Thyroid gland (tissue), 4 donors: ENCODE data around the gene MUC2. TPM values are rescaled to one million over a fixed set of nuclear protein-coding genes. Genes with fewer than 3 reads are reported as not detected.

Experiments
- DNase-seq, 2 donors: peaks; one replicate each; pipeline ENCODE4 v3.0.0-alpha.2; 2019
- H3K27ac ChIP-seq, 3 donors: fragments of 200-600 bp; sonication (generic); 1 replicate in 2 of 3; 2 replicates in 1 of 3; pipeline ENCODE4 v1.5.1; 2016 to 2019; ENCODE audit warnings: mild to moderate bottlenecking in 1 of 3, moderate library complexity in 1 of 3
- H3K27me3 ChIP-seq: fragments of 200-600 bp; sonication (generic); one replicate; pipeline ENCODE4 v1.5.1; 2019
- H3K36me3 ChIP-seq, 2 donors: fragments of 200-600 bp; sonication (generic); one replicate each; pipeline ENCODE4 v1.5.1; 2016 to 2019
- H3K4me1 ChIP-seq, 2 donors: fragments of 200-600 bp; sonication (generic); one replicate each; pipeline ENCODE4 v1.5.1; 2017 to 2019
- H3K4me3 ChIP-seq, 3 donors: fragments of 200-600 bp; sonication (generic); replicated peaks in 1 of 3; 1 replicate in 2 of 3; 2 replicates in 1 of 3; pipeline ENCODE4 v1.5.1; 2016; ENCODE audit warnings: mild to moderate bottlenecking in 1 of 3
- H3K9me3 ChIP-seq: fragments of 200-600 bp; sonication (generic); one replicate; pipeline ENCODE4 v1.5.1; 2017
- POLR2A ChIP-seq, 2 donors: fragments of 450-650 bp; IDR thresholded peaks; one replicate each; pipeline ENCODE4 v1.6.1; 2017; ENCODE audit warnings: antibody characterized with exemption in 2 of 2, mild to moderate bottlenecking in 2 of 2, moderate library complexity in 1 of 2
- WGBS, 2 donors: methylation state at CpG; one replicate each; pipeline ENCODE4 v1.1.5; 2017; 5-methylcytosine and 5-hydroxymethylcytosine counted together
- intact Hi-C: fragments of 100-400 bp; cut with DNase I; formaldehyde crosslinking; loops from one replicate; pipeline ENCODE4 v1.15.1; 2023
- total RNA-seq, 4 donors: library from RNA; depleted of rRNA; stranded (reverse); fragments of >200 nt; gene quantifications; one replicate each; pipeline ENCODE4 v1.2.3, GENCODE V29; 2016
- TF ChIP-seq, protein P1 (sequence below), 6 experiments: fragments of 200-600 bp in 3 of 6; fragments of 450-650 bp in 3 of 6; sonication (generic) in 3 of 6; IDR thresholded peaks; one replicate each; pipeline ENCODE4 v1.5.1; 2016 to 2019; ENCODE audit warnings: antibody characterized with exemption in 6 of 6, mild to moderate bottlenecking in 2 of 6, inconsistent platforms in 1 of 6, moderate library complexity in 1 of 6

MUC2 gene
- total RNA-seq, 4 donors from 2014 or later: not detected

DNA sequence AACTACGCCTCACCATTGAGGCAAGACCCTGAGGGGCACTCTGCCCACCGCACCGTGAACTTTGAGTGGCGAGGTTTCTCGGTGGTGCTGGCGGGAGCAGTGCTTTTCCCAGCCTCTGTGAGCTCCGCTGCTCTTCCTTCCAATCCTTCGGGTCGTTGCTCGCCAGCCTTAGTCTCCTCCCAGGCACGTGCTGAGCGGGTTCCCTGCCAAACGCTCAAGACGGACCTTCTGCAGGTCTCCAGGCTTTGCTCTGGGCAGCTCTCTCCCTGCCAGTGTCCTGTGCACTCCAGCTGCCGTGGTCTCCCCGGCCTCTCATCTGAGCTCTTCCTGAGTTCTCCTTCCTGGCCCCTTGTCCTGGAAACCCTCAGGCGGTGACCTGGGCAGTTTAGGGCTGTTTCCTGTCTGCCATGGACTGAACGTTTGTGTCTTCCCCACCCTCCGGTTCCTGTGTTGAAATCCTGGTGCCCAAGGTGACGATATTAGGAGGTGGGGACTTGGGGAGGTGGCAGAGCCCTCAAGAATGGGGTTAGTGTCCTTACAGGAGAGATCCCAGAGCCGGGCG is 27.0 kb upstream of the MUC2 start:
- Histone ChIP-seq H3K36me3 (no peaks in the 10 kb centered on the region), H3K27ac (no peak overlapping the region), H3K4me1 (peaks cover 9 to 30% of the 10 kb centered on the region in 2 donors), H3K27me3 (no peaks in the 10 kb centered on the region), H3K4me3 (no peak overlapping the region), H3K9me3 (no peaks in the 10 kb centered on the region)
- TF ChIP-seq POLR2A (IDR thresholded peaks at IDR 0.05): no peak
- WGBS, 2 donors: 55 to 63% methylated on average over 21 to 22 of the region's 22 CpGs
- peak; percentile 8 to 37 for DNase-seq
- intact Hi-C loops: no loop called here

DNA sequence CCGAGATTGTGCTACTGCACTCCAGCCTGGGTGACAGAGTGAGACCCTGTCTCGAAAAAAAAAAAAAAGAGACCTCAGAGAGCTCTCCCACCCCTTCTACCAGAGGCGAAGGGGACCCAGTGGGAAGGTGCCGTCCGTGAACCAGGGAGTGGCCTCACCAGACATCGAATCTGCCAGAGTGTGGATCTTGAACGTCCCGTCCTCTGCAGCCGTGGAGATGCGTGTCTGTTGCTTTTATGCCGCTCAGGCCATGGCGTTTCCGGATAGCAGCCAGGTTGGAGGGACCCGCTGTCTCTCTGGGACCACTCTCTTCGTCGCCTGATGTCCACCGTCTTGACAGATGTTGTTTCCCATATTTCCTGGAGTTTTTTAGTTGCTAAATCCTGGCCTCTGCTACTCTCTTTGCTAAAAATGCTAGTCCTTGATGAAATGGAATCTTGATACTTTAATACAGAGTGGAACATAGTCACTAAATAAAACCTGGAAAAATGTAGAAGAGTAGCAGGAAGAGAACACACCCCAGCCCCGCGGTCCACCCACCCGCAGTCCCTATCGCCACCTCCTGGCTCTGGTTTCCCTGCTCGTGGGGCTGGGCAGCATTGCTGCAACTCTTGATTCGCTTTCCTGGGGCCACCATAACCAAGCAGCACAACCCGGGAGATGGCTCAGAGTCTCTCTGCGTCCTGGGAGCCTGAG is 26.2 kb upstream of the MUC2 start:
- 66 to 77% methylated on average over 25 of the region's 25 CpGs for WGBS, 2 donors
- intact Hi-C loops: no loop called here
- DNase-seq: peak in 1 of 2 donors; percentile 1
- H3K4me3 ChIP-seq: no peak overlapping the region
- TF ChIP-seq, protein P1, sequence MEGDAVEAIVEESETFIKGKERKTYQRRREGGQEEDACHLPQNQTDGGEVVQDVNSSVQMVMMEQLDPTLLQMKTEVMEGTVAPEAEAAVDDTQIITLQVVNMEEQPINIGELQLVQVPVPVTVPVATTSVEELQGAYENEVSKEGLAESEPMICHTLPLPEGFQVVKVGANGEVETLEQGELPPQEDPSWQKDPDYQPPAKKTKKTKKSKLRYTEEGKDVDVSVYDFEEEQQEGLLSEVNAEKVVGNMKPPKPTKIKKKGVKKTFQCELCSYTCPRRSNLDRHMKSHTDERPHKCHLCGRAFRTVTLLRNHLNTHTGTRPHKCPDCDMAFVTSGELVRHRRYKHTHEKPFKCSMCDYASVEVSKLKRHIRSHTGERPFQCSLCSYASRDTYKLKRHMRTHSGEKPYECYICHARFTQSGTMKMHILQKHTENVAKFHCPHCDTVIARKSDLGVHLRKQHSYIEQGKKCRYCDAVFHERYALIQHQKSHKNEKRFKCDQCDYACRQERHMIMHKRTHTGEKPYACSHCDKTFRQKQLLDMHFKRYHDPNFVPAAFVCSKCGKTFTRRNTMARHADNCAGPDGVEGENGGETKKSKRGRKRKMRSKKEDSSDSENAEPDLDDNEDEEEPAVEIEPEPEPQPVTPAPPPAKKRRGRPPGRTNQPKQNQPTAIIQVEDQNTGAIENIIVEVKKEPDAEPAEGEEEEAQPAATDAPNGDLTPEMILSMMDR (IDR thresholded peaks at IDR 0.05): no peak
- TF ChIP-seq POLR2A (IDR thresholded peaks at IDR 0.05): no peak
- no peaks in the 10 kb centered on the region for H3K27me3 ChIP-seq
- H3K9me3 ChIP-seq: no peaks in the 10 kb centered on the region
- no peak overlapping the region for H3K27ac ChIP-seq
- H3K4me1 ChIP-seq: peaks cover 9 to 23% of the 10 kb centered on the region in 2 donors
- H3K36me3 ChIP-seq: no peaks in the 10 kb centered on the region

DNA sequence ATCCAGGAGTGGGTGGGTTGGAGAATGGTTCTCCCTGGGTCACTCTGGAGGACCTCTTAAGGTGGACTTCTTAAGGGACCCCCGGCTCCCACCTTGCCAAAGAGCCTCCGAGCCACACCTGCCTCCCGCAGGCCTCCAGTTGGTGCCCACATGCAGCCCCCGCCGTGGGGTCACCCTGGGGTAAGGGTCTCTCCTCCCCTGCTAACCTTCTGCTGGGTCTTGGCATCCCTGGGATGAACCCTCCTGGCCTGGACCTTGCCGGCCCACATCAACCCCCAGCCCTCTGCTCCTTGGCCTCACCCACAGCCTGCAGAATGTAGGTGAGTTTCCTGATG is 25.6 kb upstream of the MUC2 start:
- no peak for DNase-seq
- no peak for TF ChIP-seq POLR2A (IDR thresholded peaks at IDR 0.05)
- TF ChIP-seq, protein P1 (IDR thresholded peaks at IDR 0.05): no peak
- intact Hi-C loops: no loop called here
- Histone ChIP-seq H3K27me3 (no peaks in the 10 kb centered on the region), H3K36me3 (no peaks in the 10 kb centered on the region), H3K9me3 (no peaks in the 10 kb centered on the region), H3K4me1 (peaks cover 6 to 18% of the 10 kb centered on the region in 2 donors), H3K4me3 (no peak overlapping the region), H3K27ac (no peak overlapping the region)
- WGBS, 2 donors: 88% methylated on average over 6 of the region's 6 CpGs; no CpG with 5 or more reads in 1 of the 2 donors

DNA sequence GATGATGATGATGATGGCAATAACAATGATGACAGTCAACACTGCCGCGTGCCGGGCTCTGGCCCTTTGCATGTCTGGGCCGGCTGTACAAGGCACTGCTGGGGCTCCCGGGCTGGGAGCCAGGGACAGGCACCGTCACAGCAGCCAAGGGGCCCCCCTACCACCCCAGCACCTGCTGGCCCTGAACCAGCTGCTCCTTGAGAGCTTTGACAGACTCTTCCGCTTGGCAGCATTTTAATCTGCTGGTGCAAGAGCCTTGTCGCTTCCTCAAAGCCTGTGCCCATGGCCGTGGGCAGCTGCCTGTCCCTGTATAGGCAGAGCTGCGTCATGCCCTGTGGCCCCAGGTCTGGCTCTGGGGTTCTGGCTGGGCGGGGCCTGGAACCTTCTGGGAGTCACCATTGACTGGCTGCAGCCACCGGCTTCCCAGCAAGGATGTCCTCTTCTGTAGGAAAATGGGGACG is 25.2 kb upstream of the MUC2 start:
- Histone ChIP-seq H3K27ac (no peak overlapping the region), H3K36me3 (no peaks in the 10 kb centered on the region), H3K9me3 (no peaks in the 10 kb centered on the region), H3K4me3 (no peak overlapping the region), H3K4me1 (peaks cover 4 to 18% of the 10 kb centered on the region in 2 donors), H3K27me3 (no peaks in the 10 kb centered on the region)
- intact Hi-C loops: no loop called here
- WGBS, 2 donors: 38 to 60% methylated on average over 8 to 9 of the region's 13 CpGs
- peak; percentile 79 to 89 for DNase-seq
- TF ChIP-seq, protein P1 (IDR thresholded peaks at IDR 0.05): no peak
- no peak for TF ChIP-seq POLR2A (IDR thresholded peaks at IDR 0.05)

DNA sequence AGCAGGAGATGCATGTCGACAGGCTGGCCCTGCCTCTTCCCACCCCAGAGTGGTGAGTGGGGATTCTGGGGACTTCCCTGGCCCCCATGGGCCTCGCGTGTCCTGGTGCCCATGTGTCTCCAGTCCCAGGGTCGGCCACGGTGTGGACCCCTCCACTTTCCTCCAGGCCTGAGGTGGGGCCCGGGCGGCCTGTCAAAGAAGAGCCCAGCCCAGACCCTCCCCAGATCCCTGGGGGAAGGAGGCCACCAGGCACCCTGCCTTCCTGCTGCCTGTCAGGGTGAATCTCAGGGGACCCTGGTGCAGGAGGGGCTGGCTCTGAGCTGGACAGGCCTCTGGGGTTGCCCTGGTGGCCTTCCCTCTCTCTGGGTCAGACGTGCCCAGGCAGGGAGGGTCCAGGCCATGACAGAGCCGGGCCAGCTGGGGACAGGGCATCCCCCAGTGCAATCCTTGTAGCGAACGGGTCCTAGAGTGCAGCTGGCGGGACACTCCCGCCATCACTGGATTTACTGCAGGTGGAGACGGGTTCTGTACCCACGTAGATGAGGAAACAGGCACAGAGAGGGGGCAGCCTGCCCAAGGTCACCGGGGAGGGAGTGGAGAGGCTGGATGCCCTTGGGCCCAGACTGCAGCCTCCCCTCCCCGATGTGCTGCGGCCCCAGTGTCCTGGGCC is 24.6 kb upstream of the MUC2 start:
- intact Hi-C loops: loop anchor here (5.0 kb wide), 2 partner anchors 128 to 203 kb away; no protein-coding TSS in a partner anchor
- no peaks in the 10 kb centered on the region for H3K36me3 ChIP-seq

More for the DNA sequence above, 24.6 kb upstream of the MUC2 start:
- 73 to 87% methylated on average over 5 to 18 of the region's 18 CpGs for WGBS, 2 donors
- Histone ChIP-seq H3K4me3 (no peak overlapping the region), H3K9me3 (no peaks in the 10 kb centered on the region), H3K4me1 (peaks cover 4 to 18% of the 10 kb centered on the region in 2 donors), H3K27ac (no peak overlapping the region), H3K27me3 (no peaks in the 10 kb centered on the region)
- TF ChIP-seq POLR2A (IDR thresholded peaks at IDR 0.05): no peak
- TF ChIP-seq, protein P1 (IDR thresholded peaks at IDR 0.05): no peak
- no peak for DNase-seq
